Erythroblast (primary cell): ENCODE measurements around the gene FMO1.

Experiments
- GATA1 ChIP-seq: IDR thresholded peaks from 2 replicates; pipeline ENCODE4 v1.6.1; 2011; ENCODE audit warnings: low read depth, mild to moderate bottlenecking, control low read depth, low read length, moderate library complexity
- POLR2A ChIP-seq: IDR thresholded peaks from 2 replicates; pipeline ENCODE4 v1.6.1; 2011; ENCODE audit warnings: mild to moderate bottlenecking, low read length

DNA sequence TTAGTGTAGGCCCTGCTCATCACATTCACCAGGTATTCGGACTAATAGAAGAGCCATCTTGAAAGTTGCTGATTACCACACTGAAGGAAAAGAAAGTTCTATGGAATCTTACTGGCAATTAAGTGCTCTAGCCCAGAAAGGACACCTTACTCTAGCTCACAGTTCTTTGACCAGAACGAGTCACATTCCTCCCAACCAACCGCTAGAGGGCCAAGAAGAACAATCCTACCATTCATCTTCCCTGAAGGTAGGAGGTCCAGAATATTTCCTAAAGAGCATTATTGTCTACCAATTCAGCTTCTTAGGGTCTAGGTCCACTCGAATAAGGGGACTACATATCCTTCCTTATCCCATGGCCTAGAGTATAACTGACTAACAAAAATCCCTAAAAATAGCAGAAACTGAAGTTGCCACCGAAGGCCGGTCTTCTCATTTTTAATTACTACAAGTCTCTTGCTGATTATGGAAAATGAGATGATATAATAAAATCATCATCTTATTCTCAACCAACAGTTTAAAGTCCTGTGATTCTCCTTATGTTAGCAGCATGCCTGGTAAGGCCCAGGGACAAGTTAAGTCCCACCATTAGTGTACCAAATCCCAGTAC is 2.7 kb upstream of the FMO1 start:
- TF ChIP-seq POLR2A: no peak
- TF ChIP-seq GATA1: no peak
